Measurements from ENCODE around the gene DOP1B.

The DOP1B gene

DNA sequence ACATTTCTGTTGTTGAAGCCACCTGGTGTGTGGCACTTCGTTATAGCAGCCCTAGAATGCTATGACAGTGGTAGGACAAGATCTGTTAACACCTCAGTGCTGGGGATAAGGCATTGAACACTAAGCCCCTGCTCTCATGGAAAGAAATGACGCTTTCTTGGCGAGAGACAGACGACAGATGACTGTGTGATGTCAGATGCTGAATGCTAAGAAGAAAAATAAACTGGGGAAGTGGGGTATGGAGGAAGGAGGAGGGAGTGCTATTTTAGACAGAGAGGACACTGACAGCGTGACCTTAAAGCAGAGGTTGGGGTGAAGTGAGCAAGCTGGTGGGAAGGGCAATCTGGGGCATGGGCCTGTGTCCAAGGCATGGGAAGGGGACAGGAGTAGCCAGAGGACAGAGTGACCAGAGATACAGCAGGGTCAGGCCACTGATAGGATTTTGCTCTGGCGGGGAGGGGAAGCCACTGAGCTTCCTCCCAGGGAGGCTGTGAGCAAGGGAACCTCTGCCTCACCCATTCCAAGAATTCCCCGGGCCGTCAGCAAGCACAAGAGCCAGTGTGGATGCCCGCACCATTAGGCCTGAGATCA is 15.2 kb downstream of the DOP1B start:
- Histone ChIP-seq H3K4me1 (ENCODE audit: low read depth, poor library complexity, severe bottlenecking) (peaks cover 7% of the 10 kb centered on the region), H3K9ac (no peak overlapping the region), H3K36me3 (ENCODE audit: insufficient read depth) (no peaks in the 10 kb centered on the region), H4K20me1 (ENCODE audit: insufficient read depth) (no peaks in the 10 kb centered on the region), H3K27ac (no peak overlapping the region), H3K4me3 (IDR thresholded peaks at IDR 0.05; ENCODE audit: insufficient read depth, low read depth, low read length) (no peak overlapping the region), H3K4me2 (no peak overlapping the region), H2AFZ (ENCODE audit: low read depth) (no peak overlapping the region), H3K79me2 (ENCODE audit: insufficient read depth, low read depth) (no peaks in the 10 kb centered on the region), H3K27me3 (ENCODE audit: insufficient read depth, low read depth) (no peaks in the 10 kb centered on the region)
- TF ChIP-seq, protein P1, sequence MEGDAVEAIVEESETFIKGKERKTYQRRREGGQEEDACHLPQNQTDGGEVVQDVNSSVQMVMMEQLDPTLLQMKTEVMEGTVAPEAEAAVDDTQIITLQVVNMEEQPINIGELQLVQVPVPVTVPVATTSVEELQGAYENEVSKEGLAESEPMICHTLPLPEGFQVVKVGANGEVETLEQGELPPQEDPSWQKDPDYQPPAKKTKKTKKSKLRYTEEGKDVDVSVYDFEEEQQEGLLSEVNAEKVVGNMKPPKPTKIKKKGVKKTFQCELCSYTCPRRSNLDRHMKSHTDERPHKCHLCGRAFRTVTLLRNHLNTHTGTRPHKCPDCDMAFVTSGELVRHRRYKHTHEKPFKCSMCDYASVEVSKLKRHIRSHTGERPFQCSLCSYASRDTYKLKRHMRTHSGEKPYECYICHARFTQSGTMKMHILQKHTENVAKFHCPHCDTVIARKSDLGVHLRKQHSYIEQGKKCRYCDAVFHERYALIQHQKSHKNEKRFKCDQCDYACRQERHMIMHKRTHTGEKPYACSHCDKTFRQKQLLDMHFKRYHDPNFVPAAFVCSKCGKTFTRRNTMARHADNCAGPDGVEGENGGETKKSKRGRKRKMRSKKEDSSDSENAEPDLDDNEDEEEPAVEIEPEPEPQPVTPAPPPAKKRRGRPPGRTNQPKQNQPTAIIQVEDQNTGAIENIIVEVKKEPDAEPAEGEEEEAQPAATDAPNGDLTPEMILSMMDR (conservative IDR thresholded peaks at IDR 0.05; ENCODE audit: low read depth, low read length), result no peak

- Histone ChIP-seq H3K36me3 (ENCODE audit: insufficient read depth) (no peaks in the 10 kb centered on the region), H3K4me1 (ENCODE audit: low read depth, poor library complexity, severe bottlenecking) (peaks cover 7% of the 10 kb centered on the region), H3K9ac (no peak overlapping the region), H3K79me2 (ENCODE audit: insufficient read depth, low read depth) (no peaks in the 10 kb centered on the region), H2AFZ (ENCODE audit: low read depth) (no peak overlapping the region), H3K27me3 (ENCODE audit: insufficient read depth, low read depth) (no peaks in the 10 kb centered on the region), H4K20me1 (ENCODE audit: insufficient read depth) (no peaks in the 10 kb centered on the region), H3K4me3 (IDR thresholded peaks at IDR 0.05; ENCODE audit: insufficient read depth, low read depth, low read length) (no peak overlapping the region), H3K4me2 (no peak overlapping the region), H3K27ac (no peak overlapping the region)
- TF ChIP-seq, protein P1 (conservative IDR thresholded peaks at IDR 0.05; ENCODE audit: low read depth, low read length), result no peak
Observed at GRCh38 chr21:36174780-36175179, 18.2 kb downstream of the DOP1B start.

DNA sequence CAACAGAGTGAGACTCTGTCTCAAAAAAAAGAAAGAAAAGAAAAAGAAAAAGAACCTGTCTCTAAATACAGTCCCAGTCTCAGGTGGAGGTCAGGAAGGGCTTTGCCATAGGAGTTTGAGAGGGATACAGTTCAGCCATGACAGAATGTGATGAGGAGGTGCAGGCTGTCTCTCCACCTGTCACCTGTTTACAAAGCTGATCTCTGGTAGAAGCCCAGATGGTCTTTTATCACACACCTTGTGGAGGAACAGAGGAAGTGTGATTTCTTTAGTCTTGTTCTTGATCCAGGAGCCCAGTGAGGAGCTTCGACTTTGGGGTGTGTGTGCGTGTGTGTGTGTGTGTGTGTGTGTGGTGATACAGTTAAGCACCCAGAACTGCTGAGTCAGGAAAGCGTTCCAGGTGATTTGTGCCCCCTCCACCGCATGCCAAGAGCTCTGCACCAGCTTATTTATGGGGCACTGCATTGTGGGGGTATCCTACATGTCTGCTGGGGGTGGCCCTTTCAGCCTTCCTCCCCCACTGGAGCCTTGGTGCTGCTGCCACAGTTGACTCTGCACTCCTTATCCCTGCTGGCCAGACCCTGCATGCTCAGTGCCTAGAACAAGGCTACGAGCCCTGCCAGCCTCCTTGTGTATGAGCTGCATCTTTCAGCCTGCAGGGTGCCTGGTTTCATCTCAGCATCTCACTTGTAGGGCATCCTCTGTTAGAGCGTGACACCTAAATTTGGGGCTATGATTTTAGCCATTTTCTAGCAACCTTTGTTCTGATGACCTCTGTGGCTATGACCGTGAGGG is 19.3 kb downstream of the DOP1B start:
- Histone ChIP-seq H3K27ac (no peak overlapping the region), H2AFZ (ENCODE audit: low read depth) (no peak overlapping the region), H3K79me2 (ENCODE audit: insufficient read depth, low read depth) (no peaks in the 10 kb centered on the region), H3K4me2 (no peak overlapping the region), H3K27me3 (ENCODE audit: insufficient read depth, low read depth) (no peaks in the 10 kb centered on the region), H3K36me3 (ENCODE audit: insufficient read depth) (no peaks in the 10 kb centered on the region), H4K20me1 (ENCODE audit: insufficient read depth) (no peaks in the 10 kb centered on the region), H3K4me1 (ENCODE audit: low read depth, poor library complexity, severe bottlenecking) (peaks cover 7% of the 10 kb centered on the region), H3K4me3 (IDR thresholded peaks at IDR 0.05; ENCODE audit: insufficient read depth, low read depth, low read length) (no peak overlapping the region), H3K9ac (no peak overlapping the region)
- TF ChIP-seq, protein P1 (conservative IDR thresholded peaks at IDR 0.05; ENCODE audit: low read depth, low read length), result no peak

DNA sequence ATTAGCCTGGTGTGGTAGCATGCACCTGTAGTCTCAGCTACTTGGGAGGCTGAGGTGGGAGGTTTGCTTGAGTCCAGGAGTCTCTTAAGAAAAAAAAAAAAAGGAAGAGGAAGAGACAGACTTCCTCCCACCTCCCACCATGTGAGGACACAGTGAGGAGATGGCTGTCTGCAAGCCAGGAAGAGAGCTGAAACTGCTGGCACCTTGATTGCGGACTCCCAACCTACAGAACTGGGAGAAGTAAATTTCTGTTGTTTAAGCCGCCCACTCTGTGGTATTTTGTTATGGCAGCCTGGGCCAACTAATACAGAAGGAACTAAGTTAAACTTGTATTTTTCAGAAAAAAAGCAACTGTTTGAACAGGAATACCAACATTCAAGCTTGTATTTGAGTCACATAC is 21.7 kb downstream of the DOP1B start:
- TF ChIP-seq, protein P1 (conservative IDR thresholded peaks at IDR 0.05; ENCODE audit: low read depth, low read length), result no peak
- H3K27me3 ChIP-seq (ENCODE audit: insufficient read depth, low read depth), result no peaks in the 10 kb centered on the region
- no peak overlapping the region for H3K27ac ChIP-seq
- peaks cover 7% of the 10 kb centered on the region for H3K4me1 ChIP-seq (ENCODE audit: low read depth, poor library complexity, severe bottlenecking)
- H3K36me3 ChIP-seq (ENCODE audit: insufficient read depth), result no peaks in the 10 kb centered on the region
- no peaks in the 10 kb centered on the region for H3K79me2 ChIP-seq (ENCODE audit: insufficient read depth, low read depth)
- H4K20me1 ChIP-seq (ENCODE audit: insufficient read depth), result no peaks in the 10 kb centered on the region
- H3K4me3 ChIP-seq (IDR thresholded peaks at IDR 0.05; ENCODE audit: insufficient read depth, low read depth, low read length), result no peak overlapping the region
- H3K4me2 ChIP-seq, result no peak overlapping the region
- H3K9ac ChIP-seq, result no peak overlapping the region
- H2AFZ ChIP-seq (ENCODE audit: low read depth), result no peak overlapping the region

Measured in KMS-11 (cell line).